ENCODE results near the gene GAD2. TPM values are rescaled to one million over a fixed set of nuclear protein-coding genes. Genes with fewer than 3 reads are reported as not detected.

The GAD2 gene
- not detected for total RNA-seq

DNA sequence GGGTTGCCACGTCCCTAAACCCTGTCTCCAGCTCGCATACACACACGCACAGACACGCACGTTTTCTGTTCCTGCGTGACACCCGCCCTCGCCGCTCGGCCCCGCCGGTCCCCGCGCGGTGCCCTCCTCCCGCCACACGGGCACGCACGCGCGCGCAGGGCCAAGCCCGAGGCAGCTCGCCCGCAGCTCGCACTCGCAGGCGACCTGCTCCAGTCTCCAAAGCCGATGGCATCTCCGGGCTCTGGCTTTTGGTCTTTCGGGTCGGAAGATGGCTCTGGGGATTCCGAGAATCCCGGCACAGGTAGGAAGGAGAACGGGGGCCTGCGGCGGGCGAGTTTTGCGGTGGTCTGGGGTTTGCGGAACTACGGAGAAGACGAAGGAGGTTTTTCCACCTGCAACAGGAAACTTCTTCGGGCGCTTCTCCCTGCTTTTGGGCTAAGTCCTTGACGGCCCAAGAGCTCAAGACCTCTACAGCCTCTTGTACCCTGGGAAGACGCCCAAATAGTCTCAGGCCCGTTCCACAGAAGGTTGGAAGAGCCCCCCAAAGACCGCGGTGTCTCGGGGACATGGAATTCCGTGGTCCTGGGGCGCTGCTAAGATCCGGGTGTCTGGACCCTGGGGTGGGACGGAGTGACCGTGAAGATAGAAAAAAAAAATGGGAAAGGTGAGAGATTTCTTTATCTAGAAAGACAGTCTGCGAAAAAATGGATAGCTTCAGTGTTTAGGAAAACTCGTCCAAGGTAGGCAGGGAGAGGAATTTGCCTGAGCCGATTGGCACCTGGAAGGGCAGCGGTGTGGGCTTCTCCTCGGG is at the start of gene GAD2:
Gene GAD2, plus strand, starts transcription at position 190 of the 811 bp plus-strand sequence. Its CDS starts 36 bp downstream, at position 226.
- no peaks in the 10 kb centered on the region for H3K36me3 ChIP-seq
- no peak within 1 kb of the TSS for H3K27ac ChIP-seq
- H3K4me1 ChIP-seq = peaks cover 0 to 13% (median 6%) of the 10 kb centered on the region in 4 donors
- no peak for DNase-seq
- H3K27me3 ChIP-seq = peaks cover 0 to 45% of the 10 kb centered on the region in 2 donors
- peaks cover 0 to 5% (median 0%) of the 10 kb centered on the region in 4 donors for H3K9me3 ChIP-seq
- peak within 1 kb of the TSS in 1 of 4 donors; percentile 10 for H3K4me3 ChIP-seq
- TF ChIP-seq POLR2A (IDR thresholded peaks at IDR 0.05) = no peak
- TF ChIP-seq, protein P1, sequence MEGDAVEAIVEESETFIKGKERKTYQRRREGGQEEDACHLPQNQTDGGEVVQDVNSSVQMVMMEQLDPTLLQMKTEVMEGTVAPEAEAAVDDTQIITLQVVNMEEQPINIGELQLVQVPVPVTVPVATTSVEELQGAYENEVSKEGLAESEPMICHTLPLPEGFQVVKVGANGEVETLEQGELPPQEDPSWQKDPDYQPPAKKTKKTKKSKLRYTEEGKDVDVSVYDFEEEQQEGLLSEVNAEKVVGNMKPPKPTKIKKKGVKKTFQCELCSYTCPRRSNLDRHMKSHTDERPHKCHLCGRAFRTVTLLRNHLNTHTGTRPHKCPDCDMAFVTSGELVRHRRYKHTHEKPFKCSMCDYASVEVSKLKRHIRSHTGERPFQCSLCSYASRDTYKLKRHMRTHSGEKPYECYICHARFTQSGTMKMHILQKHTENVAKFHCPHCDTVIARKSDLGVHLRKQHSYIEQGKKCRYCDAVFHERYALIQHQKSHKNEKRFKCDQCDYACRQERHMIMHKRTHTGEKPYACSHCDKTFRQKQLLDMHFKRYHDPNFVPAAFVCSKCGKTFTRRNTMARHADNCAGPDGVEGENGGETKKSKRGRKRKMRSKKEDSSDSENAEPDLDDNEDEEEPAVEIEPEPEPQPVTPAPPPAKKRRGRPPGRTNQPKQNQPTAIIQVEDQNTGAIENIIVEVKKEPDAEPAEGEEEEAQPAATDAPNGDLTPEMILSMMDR (IDR thresholded peaks at IDR 0.05) = no peak

DNA sequence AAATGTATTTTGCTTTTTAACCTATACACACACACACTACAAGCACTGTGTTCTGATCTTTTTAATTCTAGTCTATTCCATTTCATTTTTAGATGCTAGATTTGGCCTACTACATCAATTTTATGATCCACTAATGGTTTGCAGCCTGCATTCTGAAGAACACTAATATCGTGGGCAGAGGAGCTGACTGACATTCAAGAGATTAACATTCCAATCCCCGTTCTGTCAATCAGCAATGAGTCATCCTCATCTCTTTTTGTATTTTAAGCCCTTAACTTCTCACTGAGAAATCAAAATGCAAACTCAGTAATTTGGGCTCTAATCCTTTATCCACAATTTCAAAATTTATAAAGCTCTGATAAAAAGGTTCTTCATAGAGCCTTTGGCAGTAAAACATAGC is 47.1 kb upstream of the GAD2 start:
- no peak for TF ChIP-seq POLR2A (IDR thresholded peaks at IDR 0.05)
- TF ChIP-seq, protein P1 (IDR thresholded peaks at IDR 0.05) = no peak
- no peak overlapping the region for H3K27ac ChIP-seq
- no peak overlapping the region for H3K4me3 ChIP-seq
- H3K9me3 ChIP-seq = no peaks in the 10 kb centered on the region
- H3K27me3 ChIP-seq = no peaks in the 10 kb centered on the region
- no peaks in the 10 kb centered on the region for H3K4me1 ChIP-seq
- no peak for DNase-seq
- no peaks in the 10 kb centered on the region for H3K36me3 ChIP-seq

DNA sequence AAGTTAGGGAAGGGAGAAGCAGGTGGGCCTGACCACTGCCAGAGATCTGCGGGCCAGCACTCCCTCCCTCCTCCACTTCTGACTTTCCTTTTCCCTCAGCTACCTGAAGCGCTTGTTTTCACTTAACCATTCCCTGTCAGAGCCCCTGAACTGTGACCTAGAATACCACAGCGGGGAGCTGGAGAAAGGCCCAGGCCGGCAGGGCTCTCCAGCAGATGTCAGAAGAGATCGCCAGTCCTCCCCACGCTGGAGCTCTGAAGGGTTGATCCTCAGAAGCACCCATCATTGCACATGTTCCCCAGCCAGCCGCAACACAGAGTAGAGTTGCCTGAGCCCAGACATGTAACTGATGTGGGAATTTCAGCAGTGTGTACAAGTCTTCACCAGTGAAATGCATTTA is 44.4 kb upstream of the GAD2 start:
- Histone ChIP-seq H3K9me3 (no peaks in the 10 kb centered on the region), H3K36me3 (no peaks in the 10 kb centered on the region), H3K27ac (no peak overlapping the region), H3K4me1 (no peaks in the 10 kb centered on the region), H3K27me3 (no peaks in the 10 kb centered on the region), H3K4me3 (no peak overlapping the region)
- DNase-seq = no peak
- TF ChIP-seq, protein P1 (IDR thresholded peaks at IDR 0.05) = no peak

DNA sequence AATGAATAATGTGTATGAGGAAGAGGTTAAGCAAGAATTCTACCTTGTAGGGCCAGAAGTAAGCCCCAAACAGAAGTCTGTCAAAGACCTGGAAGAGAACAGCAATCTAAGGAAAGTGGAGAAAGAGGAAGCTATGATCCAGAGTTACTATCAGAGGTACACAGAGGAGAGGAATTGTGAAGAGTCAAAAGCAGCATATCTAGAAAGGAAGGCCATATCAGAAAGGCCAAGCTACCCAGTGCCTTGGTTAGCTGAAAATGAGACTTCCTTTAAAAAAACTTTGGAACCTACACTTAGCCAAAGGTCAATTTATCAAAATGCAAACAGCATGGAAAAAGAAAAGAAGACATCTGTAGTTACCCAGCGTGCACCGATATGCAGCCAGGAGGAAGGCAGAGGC is 42.7 kb upstream of the GAD2 start:
- H3K27ac ChIP-seq = no peak overlapping the region
- TF ChIP-seq, protein P1 (IDR thresholded peaks at IDR 0.05) = no peak
- TF ChIP-seq POLR2A (IDR thresholded peaks at IDR 0.05) = no peak
- no peaks in the 10 kb centered on the region for H3K9me3 ChIP-seq
- H3K4me3 ChIP-seq = no peak overlapping the region
- H3K36me3 ChIP-seq = no peaks in the 10 kb centered on the region
- no peaks in the 10 kb centered on the region for H3K4me1 ChIP-seq
- DNase-seq = no peak
- no peaks in the 10 kb centered on the region for H3K27me3 ChIP-seq

DNA sequence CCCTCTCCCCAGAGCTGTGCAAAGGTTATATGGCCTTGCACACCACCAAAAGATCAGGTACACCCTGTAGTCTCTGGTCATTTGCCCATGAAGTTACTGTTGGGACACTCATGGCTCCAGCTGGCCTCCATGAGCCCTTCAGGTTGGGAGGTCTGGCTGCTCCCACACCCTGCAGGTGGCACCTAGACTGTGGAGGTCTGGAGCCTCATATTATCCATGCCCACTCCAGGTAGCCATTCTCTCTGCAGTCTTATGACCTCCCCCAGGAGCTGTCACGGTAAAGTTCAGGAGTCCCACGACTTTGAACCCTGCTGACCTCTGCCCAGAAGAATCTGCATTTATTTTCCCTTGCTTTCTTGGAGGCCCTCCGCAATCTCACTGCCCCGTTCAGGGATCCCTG is 39.2 kb upstream of the GAD2 start:
- TF ChIP-seq POLR2A (IDR thresholded peaks at IDR 0.05) = no peak
- TF ChIP-seq, protein P1 (IDR thresholded peaks at IDR 0.05) = no peak

More for the DNA sequence above, 39.2 kb upstream of the GAD2 start:
- H3K27ac ChIP-seq = no peak overlapping the region
- DNase-seq = no peak
- no peaks in the 10 kb centered on the region for H3K27me3 ChIP-seq
- H3K4me1 ChIP-seq = no peaks in the 10 kb centered on the region
- no peak overlapping the region for H3K4me3 ChIP-seq
- no peaks in the 10 kb centered on the region for H3K36me3 ChIP-seq
- H3K9me3 ChIP-seq = no peaks in the 10 kb centered on the region

All from Peyer's patch (tissue), 4 donors.